WTC11 (cell line): ENCODE results near the gene DYNLT2B. TPM values are rescaled to one million over a fixed set of nuclear protein-coding genes. Genes with fewer than 3 reads are reported as not detected.

Source experiments
- ATAC-seq: fragments of 200-7000 bp; cut with Tn5 transposase; 2 replicates; pipeline ENCODE4 v1.10.0; 2021; ENCODE audit warnings: mild to moderate bottlenecking, moderate library complexity
- CTCF ChIA-PET: fragments of 300-600 bp; sonication (Branson Sonifier 250); formaldehyde crosslinking; loops from one replicate; lab custom pipeline; 2021; ENCODE audit warnings: antibody characterized with exemption; lab: Charles Lee
- POLR2A ChIA-PET: fragments of 350-600 bp; sonication (Branson Sonifier 250); formaldehyde crosslinking; loops from one replicate; lab custom pipeline; 2021; ENCODE audit warnings: antibody characterized with exemption; lab: Charles Lee
- DNase-seq: peaks from one replicate; pipeline ENCODE4 v3.0.0; 2021; ENCODE audit warnings: low spot score
- H3K27ac Mint-ChIP-seq: 2 replicates; pipeline ENCODE4 v1.8.0; 2021; ENCODE audit warnings: mixed read lengths
- H3K27me3 Mint-ChIP-seq: 2 replicates; pipeline ENCODE4 v1.8.0; 2021; ENCODE audit warnings: low read depth, mild to moderate bottlenecking, moderate library complexity, mixed read lengths
- H3K36me3 Mint-ChIP-seq: 2 replicates; pipeline ENCODE4 v1.8.0; 2021; ENCODE audit warnings: mixed read lengths
- H3K4me1 Mint-ChIP-seq: 2 replicates; pipeline ENCODE4 v1.8.0; 2022; ENCODE audit warnings: mixed read lengths
- H3K4me3 Mint-ChIP-seq: 2 replicates; pipeline ENCODE4 v1.8.0; 2021; ENCODE audit warnings: mild to moderate bottlenecking, moderate library complexity, mixed read lengths
- H3K9me3 Mint-ChIP-seq: 2 replicates; pipeline ENCODE4 v1.8.0; 2021; ENCODE audit warnings: mixed read lengths
- ETV6 ChIP-seq: sonication (generic); formaldehyde crosslinking; IDR thresholded peaks from 2 replicates; pipeline ENCODE4 v1.8.1; 2022; ENCODE audit warnings: mild to moderate bottlenecking, missing genetic modification reagents
- GABPB1 ChIP-seq: sonication (generic); formaldehyde crosslinking; IDR thresholded peaks from 2 replicates; pipeline ENCODE4 v1.8.1; 2023; ENCODE audit warnings: mild to moderate bottlenecking, missing genetic modification reagents
- GTF2I ChIP-seq: fragments of 250-450 bp; sonication (Bioruptor Pico); conservative IDR thresholded peaks from 2 replicates; pipeline ENCODE4 v1.4.0; 2021; ENCODE audit warnings: mild to moderate bottlenecking
- HMGA2 ChIP-seq: fragments of 250-450 bp; sonication (Bioruptor Pico); IDR thresholded peaks from 2 replicates; pipeline ENCODE4 v1.4.0; 2021; ENCODE audit warnings: mild to moderate bottlenecking, moderate library complexity
- RELA ChIP-seq: sonication (generic); formaldehyde crosslinking; IDR thresholded peaks from 2 replicates; pipeline ENCODE4 v1.8.1; 2022; ENCODE audit warnings: missing genetic modification reagents, mild to moderate bottlenecking, borderline replicate concordance
- TP53 ChIP-seq: sonication (generic); formaldehyde crosslinking; IDR thresholded peaks from 2 replicates; pipeline ENCODE4 v1.8.1; 2023; ENCODE audit warnings: mild to moderate bottlenecking, missing genetic modification reagents
- ZNF219 ChIP-seq: sonication (generic); formaldehyde crosslinking; IDR thresholded peaks from 2 replicates; pipeline ENCODE4 v1.8.0; 2023; ENCODE audit warnings: missing genetic modification reagents, mild to moderate bottlenecking, borderline replicate concordance
- ZNF396 ChIP-seq: fragments of 250-450 bp; sonication (Bioruptor Pico); IDR thresholded peaks from 2 replicates; pipeline ENCODE4 v1.8.0; 2021; ENCODE audit warnings: mild to moderate bottlenecking, moderate library complexity, borderline replicate concordance
- ZNF423 ChIP-seq: fragments of 250-450 bp; sonication (Bioruptor Pico); IDR thresholded peaks from 2 replicates; pipeline ENCODE4 v2.1.2; 2022; ENCODE audit warnings: mild to moderate bottlenecking, moderate library complexity
- total RNA-seq: library from RNA; stranded (reverse); gene quantifications from 3 replicates; pipeline ENCODE4 v1.2.3, GENCODE V29; 2021
- TF ChIP-seq, protein P1 (sequence below): sonication (generic); formaldehyde crosslinking; IDR thresholded peaks from 2 replicates; pipeline ENCODE4 v1.8.1; 2023; ENCODE audit warnings: mild to moderate bottlenecking, missing genetic modification reagents, borderline replicate concordance
- TF ChIP-seq, protein P2 (sequence below): sonication (generic); formaldehyde crosslinking; IDR thresholded peaks from 2 replicates; pipeline ENCODE4 v1.8.1; 2023; ENCODE audit warnings: mild to moderate bottlenecking, missing genetic modification reagents, moderate library complexity
- TF ChIP-seq, protein P3 (sequence below): sonication (generic); formaldehyde crosslinking; IDR thresholded peaks from 2 replicates; pipeline ENCODE4 v1.8.0; 2022; ENCODE audit warnings: mild to moderate bottlenecking, missing genetic modification reagents
- TF ChIP-seq, protein P4 (sequence below): fragments of 250-450 bp; sonication (Bioruptor Pico); IDR thresholded peaks from 2 replicates; pipeline ENCODE4 v1.8.0; 2021; ENCODE audit warnings: mild to moderate bottlenecking
- TF ChIP-seq, protein P5 (sequence below): fragments of 250-450 bp; sonication (Bioruptor Pico); IDR thresholded peaks from 2 replicates; pipeline ENCODE4 v1.9.0; 2021; ENCODE audit warnings: mild to moderate bottlenecking

Gene DYNLT2B
- total RNA-seq, 1 experiment from 2014 or later = 10.0 TPM

- no peak overlapping the region for H3K4me3 Mint-ChIP-seq
- no peaks in the 10 kb centered on the region for H3K27me3 Mint-ChIP-seq
- H3K9me3 Mint-ChIP-seq = peaks cover 2% of the 10 kb centered on the region
- no peak overlapping the region for H3K27ac Mint-ChIP-seq
- H3K36me3 Mint-ChIP-seq = peaks cover 9% of the 10 kb centered on the region
- ChIA-PET CTCF (no interaction called here), POLR2A (no interaction called here)
- ATAC-seq = no peak
- no peak for DNase-seq
- no peaks in the 10 kb centered on the region for H3K4me1 Mint-ChIP-seq
- no peak for TF ChIP-seq GABPB1
- no peak for TF ChIP-seq ZNF219 (CRISPR knock-in tag)
- TF ChIP-seq ZNF423 = no peak
- TF ChIP-seq, protein P1, sequence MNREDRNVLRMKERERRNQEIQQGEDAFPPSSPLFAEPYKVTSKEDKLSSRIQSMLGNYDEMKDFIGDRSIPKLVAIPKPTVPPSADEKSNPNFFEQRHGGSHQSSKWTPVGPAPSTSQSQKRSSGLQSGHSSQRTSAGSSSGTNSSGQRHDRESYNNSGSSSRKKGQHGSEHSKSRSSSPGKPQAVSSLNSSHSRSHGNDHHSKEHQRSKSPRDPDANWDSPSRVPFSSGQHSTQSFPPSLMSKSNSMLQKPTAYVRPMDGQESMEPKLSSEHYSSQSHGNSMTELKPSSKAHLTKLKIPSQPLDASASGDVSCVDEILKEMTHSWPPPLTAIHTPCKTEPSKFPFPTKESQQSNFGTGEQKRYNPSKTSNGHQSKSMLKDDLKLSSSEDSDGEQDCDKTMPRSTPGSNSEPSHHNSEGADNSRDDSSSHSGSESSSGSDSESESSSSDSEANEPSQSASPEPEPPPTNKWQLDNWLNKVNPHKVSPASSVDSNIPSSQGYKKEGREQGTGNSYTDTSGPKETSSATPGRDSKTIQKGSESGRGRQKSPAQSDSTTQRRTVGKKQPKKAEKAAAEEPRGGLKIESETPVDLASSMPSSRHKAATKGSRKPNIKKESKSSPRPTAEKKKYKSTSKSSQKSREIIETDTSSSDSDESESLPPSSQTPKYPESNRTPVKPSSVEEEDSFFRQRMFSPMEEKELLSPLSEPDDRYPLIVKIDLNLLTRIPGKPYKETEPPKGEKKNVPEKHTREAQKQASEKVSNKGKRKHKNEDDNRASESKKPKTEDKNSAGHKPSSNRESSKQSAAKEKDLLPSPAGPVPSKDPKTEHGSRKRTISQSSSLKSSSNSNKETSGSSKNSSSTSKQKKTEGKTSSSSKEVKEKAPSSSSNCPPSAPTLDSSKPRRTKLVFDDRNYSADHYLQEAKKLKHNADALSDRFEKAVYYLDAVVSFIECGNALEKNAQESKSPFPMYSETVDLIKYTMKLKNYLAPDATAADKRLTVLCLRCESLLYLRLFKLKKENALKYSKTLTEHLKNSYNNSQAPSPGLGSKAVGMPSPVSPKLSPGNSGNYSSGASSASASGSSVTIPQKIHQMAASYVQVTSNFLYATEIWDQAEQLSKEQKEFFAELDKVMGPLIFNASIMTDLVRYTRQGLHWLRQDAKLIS (CRISPR knock-in tag) = no peak
- no peak for TF ChIP-seq RELA (CRISPR knock-in tag)
- TF ChIP-seq, protein P2, sequence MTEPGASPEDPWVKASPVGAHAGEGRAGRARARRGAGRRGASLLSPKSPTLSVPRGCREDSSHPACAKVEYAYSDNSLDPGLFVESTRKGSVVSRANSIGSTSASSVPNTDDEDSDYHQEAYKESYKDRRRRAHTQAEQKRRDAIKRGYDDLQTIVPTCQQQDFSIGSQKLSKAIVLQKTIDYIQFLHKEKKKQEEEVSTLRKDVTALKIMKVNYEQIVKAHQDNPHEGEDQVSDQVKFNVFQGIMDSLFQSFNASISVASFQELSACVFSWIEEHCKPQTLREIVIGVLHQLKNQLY (CRISPR knock-in tag) = no peak
Measured at GRCh38 chr3:196255776-196256175, 62.3 kb downstream of the DYNLT2B start.

- Mint-ChIP-seq H3K36me3 (peaks cover 7% of the 10 kb centered on the region), H3K9me3 (no peaks in the 10 kb centered on the region)
- DNase-seq = no peak
- CTCF ChIA-PET = interaction anchor here (0.9 to 1.4 kb wide), 6 partner anchors 7 to 262 kb away, joined by 3 to 7 read pairs (median 5); partner anchors contain the start of gene DYNLT2B
- no peak for TF ChIP-seq TP53 (CRISPR knock-in tag)
- TF ChIP-seq, protein P3, sequence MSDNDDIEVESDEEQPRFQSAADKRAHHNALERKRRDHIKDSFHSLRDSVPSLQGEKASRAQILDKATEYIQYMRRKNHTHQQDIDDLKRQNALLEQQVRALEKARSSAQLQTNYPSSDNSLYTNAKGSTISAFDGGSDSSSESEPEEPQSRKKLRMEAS = no peak
- TF ChIP-seq, protein P4, sequence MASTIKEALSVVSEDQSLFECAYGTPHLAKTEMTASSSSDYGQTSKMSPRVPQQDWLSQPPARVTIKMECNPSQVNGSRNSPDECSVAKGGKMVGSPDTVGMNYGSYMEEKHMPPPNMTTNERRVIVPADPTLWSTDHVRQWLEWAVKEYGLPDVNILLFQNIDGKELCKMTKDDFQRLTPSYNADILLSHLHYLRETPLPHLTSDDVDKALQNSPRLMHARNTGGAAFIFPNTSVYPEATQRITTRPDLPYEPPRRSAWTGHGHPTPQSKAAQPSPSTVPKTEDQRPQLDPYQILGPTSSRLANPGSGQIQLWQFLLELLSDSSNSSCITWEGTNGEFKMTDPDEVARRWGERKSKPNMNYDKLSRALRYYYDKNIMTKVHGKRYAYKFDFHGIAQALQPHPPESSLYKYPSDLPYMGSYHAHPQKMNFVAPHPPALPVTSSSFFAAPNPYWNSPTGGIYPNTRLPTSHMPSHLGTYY (CRISPR knock-in tag) = no peak
- TF ChIP-seq, protein P5, sequence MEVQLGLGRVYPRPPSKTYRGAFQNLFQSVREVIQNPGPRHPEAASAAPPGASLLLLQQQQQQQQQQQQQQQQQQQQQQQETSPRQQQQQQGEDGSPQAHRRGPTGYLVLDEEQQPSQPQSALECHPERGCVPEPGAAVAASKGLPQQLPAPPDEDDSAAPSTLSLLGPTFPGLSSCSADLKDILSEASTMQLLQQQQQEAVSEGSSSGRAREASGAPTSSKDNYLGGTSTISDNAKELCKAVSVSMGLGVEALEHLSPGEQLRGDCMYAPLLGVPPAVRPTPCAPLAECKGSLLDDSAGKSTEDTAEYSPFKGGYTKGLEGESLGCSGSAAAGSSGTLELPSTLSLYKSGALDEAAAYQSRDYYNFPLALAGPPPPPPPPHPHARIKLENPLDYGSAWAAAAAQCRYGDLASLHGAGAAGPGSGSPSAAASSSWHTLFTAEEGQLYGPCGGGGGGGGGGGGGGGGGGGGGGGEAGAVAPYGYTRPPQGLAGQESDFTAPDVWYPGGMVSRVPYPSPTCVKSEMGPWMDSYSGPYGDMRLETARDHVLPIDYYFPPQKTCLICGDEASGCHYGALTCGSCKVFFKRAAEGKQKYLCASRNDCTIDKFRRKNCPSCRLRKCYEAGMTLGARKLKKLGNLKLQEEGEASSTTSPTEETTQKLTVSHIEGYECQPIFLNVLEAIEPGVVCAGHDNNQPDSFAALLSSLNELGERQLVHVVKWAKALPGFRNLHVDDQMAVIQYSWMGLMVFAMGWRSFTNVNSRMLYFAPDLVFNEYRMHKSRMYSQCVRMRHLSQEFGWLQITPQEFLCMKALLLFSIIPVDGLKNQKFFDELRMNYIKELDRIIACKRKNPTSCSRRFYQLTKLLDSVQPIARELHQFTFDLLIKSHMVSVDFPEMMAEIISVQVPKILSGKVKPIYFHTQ = no peak
- no peak for TF ChIP-seq GTF2I
- no peak for TF ChIP-seq ETV6
- TF ChIP-seq HMGA2 (CRISPR knock-in tag) = no peak
- TF ChIP-seq ZNF396 = no peak
- TF ChIP-seq, all 79 proteins: peak for 0
- no peak for ATAC-seq
- Mint-ChIP-seq H3K4me1 (no peaks in the 10 kb centered on the region), H3K4me3 (no peak overlapping the region), H3K27me3 (no peaks in the 10 kb centered on the region), H3K27ac (no peak overlapping the region)
- POLR2A ChIA-PET = interaction anchor here (0.5 kb wide), 1 partner anchor 199 kb away, joined by 3 read pairs; no protein-coding TSS in a partner anchor
Measured at GRCh38 chr3:196254376-196255283, 63.4 kb downstream of the DYNLT2B start.
